ENCODE results near the gene GAS2L2.
"Not testable (repeated sequence)": the region's sequence is repeated elsewhere in the genome, so short reads cannot be mapped to it uniquely, and the experiment has no call there.

The GAS2L2 gene

GRCh38 chr17:35773129-35773528 is 20.1 kb upstream of the GAS2L2 start:
- DNase-seq (ENCODE audit: low spot score) = no peak

- DNase-seq (ENCODE audit: low spot score) = no peak
Measured at GRCh38 chr17:35769895-35770486, 17.0 kb upstream of the GAS2L2 start.

DNA sequence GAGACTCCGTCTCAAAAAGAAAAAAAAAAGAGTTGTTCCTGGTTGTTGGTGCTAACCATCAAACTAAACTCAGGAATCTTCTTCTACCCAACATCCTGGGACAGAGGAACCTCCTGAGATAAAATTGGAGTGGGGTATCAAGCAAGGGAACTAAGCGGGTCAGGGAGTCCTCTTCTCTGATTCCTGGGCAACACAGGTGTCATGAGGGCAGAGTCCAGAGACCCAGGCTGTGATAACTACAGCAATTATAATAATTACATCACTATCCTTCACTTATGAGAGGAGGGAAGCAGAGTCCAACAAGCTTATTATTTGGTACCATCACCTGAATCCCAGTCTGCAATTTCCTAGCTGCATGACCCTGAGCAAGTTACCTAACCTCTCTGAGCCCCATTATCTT is 15.8 kb upstream of the GAS2L2 start:
- DNase-seq (ENCODE audit: low spot score) = no peak

DNA sequence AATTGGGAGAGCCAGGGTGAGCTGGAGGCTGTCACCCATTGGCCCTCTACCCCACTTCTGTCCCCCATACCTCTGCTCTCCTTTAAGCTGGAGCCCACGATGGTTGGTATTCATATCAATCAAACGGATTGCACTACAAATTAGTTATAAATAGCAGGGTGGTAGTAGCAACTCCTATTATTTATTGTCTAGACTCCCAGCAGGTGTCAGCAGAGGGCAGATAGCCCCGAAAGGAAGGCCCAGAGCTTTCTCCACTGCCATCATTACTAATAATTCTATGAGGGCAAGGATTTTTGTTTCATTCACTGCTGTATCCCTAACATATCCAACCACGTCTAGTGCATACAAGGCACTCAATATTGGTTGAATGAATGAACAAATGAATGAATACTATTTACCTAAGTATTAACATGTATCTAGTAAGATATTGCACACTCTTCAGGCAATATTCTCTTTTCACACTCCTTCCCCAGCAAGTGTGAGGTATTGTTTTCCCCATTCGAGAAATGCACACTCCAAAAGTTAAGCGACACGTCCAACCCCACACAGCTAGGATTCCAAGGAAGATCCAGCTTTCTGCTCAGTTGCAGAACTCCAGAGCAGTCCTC is 14.0 kb upstream of the GAS2L2 start:
- DNase-seq (ENCODE audit: low spot score) = peak; percentile 75

DNA sequence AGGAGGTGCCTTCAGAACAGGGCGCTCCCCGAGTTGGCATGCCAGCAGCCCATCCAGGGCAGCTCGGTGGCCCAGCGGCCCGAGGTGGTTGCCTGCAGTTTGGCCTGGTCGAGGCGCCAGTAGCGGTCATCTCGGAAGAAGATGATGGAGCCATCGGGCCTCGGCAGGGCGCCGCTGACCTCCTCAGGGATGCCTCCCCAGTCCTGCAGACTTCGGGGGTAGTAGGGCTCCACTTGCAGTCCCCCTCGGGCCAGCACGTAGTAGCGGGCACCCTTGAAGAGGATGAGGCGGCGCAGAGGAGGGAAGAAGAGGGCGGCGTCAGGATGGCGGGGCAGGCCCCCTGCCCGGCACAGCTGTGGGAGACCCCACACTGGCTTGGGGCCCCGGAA is 13.4 kb upstream of the GAS2L2 start:
- DNase-seq (ENCODE audit: low spot score) = no peak

GRCh38 chr17:35765756-35766488 is 12.9 kb upstream of the GAS2L2 start:
- no peak for DNase-seq (ENCODE audit: low spot score)

- DNase-seq (ENCODE audit: low spot score) = no peak
Measured at GRCh38 chr17:35765086-35765710, 12.2 kb upstream of the GAS2L2 start.

GRCh38 chr17:35764123-35764991 is 11.3 kb upstream of the GAS2L2 start:
- DNase-seq (ENCODE audit: low spot score) = peak; percentile 99

- no peak for DNase-seq (ENCODE audit: low spot score)
Measured at GRCh38 chr17:35763767-35764122, 10.7 kb upstream of the GAS2L2 start.

DNA sequence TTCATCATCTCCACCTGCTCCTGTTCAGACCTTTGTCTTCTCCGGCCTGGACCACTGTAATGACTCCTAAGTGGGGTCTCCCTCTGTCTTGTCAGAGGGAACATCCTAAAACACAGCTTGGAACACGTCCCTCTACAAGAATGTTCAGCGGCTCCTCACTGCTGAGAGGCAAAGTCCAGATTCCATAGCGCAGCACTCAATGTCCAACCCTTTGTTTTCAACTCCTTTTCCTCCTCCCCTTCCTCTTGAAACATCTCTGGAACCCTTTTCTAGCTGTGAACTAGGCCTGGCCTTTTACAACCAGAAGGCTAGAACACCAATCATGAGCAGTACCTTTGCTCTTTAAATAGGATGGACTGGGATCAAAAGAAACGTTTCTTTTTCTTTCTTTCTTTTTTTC is 8.6 kb upstream of the GAS2L2 start:
- DNase-seq (ENCODE audit: low spot score) = no peak

GRCh38 chr17:35760587-35760986 is 7.5 kb upstream of the GAS2L2 start, which contains the start of gene C17orf50:
Gene C17orf50, plus strand, starts transcription at chr17:35760887. Its CDS starts 55 bp downstream, at chr17:35760942.
- DNase-seq (ENCODE audit: low spot score) = no peak

GRCh38 chr17:35757243-35757642 is 4.2 kb upstream of the GAS2L2 start:
- DNase-seq (ENCODE audit: low spot score) = no peak

GRCh38 chr17:35752471-35752870 is 568 bp downstream of the GAS2L2 start:
- DNase-seq (ENCODE audit: low spot score) = no peak

GRCh38 chr17:35751541-35751940 is 1.5 kb downstream of the GAS2L2 start:
- DNase-seq (ENCODE audit: low spot score) = not testable (repeated sequence)

- DNase-seq (ENCODE audit: low spot score) = no peak
Measured at GRCh38 chr17:35750526-35751395, 2.3 kb downstream of the GAS2L2 start.

GRCh38 chr17:35749560-35750412 is 3.3 kb downstream of the GAS2L2 start:
- no peak for DNase-seq (ENCODE audit: low spot score)

DNA sequence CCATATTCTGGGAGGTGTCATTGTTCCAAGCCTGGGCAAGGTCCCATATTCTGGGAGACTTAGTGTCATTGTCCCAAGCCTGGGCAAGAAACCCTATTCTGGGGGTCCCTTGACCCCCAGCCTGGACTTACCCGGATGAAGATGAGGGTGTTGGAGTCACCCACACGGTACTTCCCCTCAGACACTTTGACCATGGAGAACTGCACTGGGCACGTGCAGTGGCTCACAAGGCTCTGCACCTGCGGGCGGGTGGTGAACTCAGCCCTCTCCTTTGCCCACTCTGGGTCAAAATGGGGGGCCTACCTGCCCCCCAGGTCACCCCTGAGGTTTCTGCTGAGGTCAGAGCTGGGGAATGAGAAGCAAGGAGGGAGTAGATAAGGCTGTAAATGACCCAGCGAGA is 4.1 kb downstream of the GAS2L2 start:
- no peak for DNase-seq (ENCODE audit: low spot score)

DNA sequence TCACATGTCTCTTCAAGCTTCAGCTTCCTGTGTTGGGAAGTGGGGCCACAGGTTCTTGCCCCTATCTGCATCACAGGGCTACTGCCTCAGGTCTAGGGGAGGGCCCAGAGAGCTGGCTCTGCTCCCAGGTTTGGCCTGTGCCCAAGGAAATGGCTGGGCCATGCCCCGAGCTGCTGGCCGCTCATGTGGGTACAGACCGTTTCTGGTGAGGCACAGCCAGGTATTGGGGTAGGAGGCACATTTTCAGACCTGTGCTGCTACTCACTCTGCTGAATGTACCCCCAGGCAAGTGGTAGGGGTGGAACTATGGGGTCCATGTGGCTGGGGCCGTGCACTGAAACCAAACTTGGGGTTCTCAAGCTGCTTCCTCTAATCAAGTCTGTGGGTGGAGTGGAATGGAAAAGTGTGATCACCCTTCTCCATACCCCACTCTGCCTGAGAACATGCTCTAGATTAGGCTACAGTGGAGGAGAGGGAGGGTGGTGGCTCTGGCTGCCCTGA is 4.6 kb downstream of the GAS2L2 start:
- DNase-seq (ENCODE audit: low spot score) = no peak

- peak; percentile 95 for DNase-seq (ENCODE audit: low spot score)
Measured at GRCh38 chr17:35747540-35748017, 5.5 kb downstream of the GAS2L2 start.
